ENCODE data around the gene CLN3.
"Not testable (repeated sequence)": the region's sequence is repeated elsewhere in the genome, so short reads cannot be mapped to it uniquely, and the experiment has no call there.

Gene CLN3

GRCh38 chr16:28473714-28474265 lies 18.1 kb downstream of the CLN3 start:
- no peaks in the 10 kb centered on the region for H3K9me3 Mint-ChIP-seq
- no peaks in the 10 kb centered on the region for H3K4me1 Mint-ChIP-seq
- H3K27ac Mint-ChIP-seq, result peak overlapping the region; percentile 6
- DNase-seq, result no peak
- H3K27me3 Mint-ChIP-seq (ENCODE audit: low read depth, poor library complexity), result peaks cover 3% of the 10 kb centered on the region
- H3K4me3 Mint-ChIP-seq, result no peak overlapping the region
- no peak for TF ChIP-seq CTCF (IDR thresholded peaks at IDR 0.05)
- H3K36me3 Mint-ChIP-seq (ENCODE audit: low read depth), result peaks cover 28% of the 10 kb centered on the region

GRCh38 chr16:28447081-28447480 lies 44.8 kb downstream of the CLN3 start:
- H3K4me3 Mint-ChIP-seq; H3K4me1 Mint-ChIP-seq; H3K27ac Mint-ChIP-seq; H3K27me3 Mint-ChIP-seq (ENCODE audit: low read depth, poor library complexity); H3K36me3 Mint-ChIP-seq (ENCODE audit: low read depth); DNase-seq; H3K9me3 Mint-ChIP-seq: not testable (repeated sequence)

- not testable (repeated sequence) for H3K4me3 Mint-ChIP-seq; H3K4me1 Mint-ChIP-seq; H3K27ac Mint-ChIP-seq; DNase-seq; H3K27me3 Mint-ChIP-seq (ENCODE audit: low read depth, poor library complexity); H3K9me3 Mint-ChIP-seq; H3K36me3 Mint-ChIP-seq (ENCODE audit: low read depth)
Measured at GRCh38 chr16:28446388-28446787, 45.5 kb downstream of the CLN3 start.

- not testable (repeated sequence) for H3K27ac Mint-ChIP-seq; H3K4me1 Mint-ChIP-seq; H3K27me3 Mint-ChIP-seq (ENCODE audit: low read depth, poor library complexity); H3K36me3 Mint-ChIP-seq (ENCODE audit: low read depth); DNase-seq; H3K4me3 Mint-ChIP-seq; H3K9me3 Mint-ChIP-seq
Measured at GRCh38 chr16:28443943-28444342, 47.9 kb downstream of the CLN3 start.

GRCh38 chr16:28438899-28439298 lies 53.0 kb downstream of the CLN3 start:
- not testable (repeated sequence) for H3K36me3 Mint-ChIP-seq (ENCODE audit: low read depth); H3K9me3 Mint-ChIP-seq; H3K4me1 Mint-ChIP-seq; H3K27me3 Mint-ChIP-seq (ENCODE audit: low read depth, poor library complexity); H3K4me3 Mint-ChIP-seq; H3K27ac Mint-ChIP-seq; DNase-seq

GRCh38 chr16:28435340-28435739 lies 56.5 kb downstream of the CLN3 start:
- DNase-seq, H3K4me3 Mint-ChIP-seq, H3K4me1 Mint-ChIP-seq: not testable (repeated sequence)

More at GRCh38 chr16:28435340-28435739, 56.5 kb downstream of the CLN3 start:
- not testable (repeated sequence) for H3K36me3 Mint-ChIP-seq (ENCODE audit: low read depth); H3K27ac Mint-ChIP-seq; H3K9me3 Mint-ChIP-seq; H3K27me3 Mint-ChIP-seq (ENCODE audit: low read depth, poor library complexity)
